H9 (cell line): Measurements from ENCODE around the gene ILDR1. TPM values are rescaled to one million over a fixed set of nuclear protein-coding genes. Genes with fewer than 3 reads are reported as not detected.

ENCODE experiments used
- DNase-seq: peaks from one replicate; pipeline ENCODE4 v3.0.0-alpha.2; 2017
- H2AFZ ChIP-seq: one replicate; pipeline ENCODE4 v1.6.1; 2013; ENCODE audit warnings: mild to moderate bottlenecking, low read length, control low read depth, moderate library complexity
- H2AK5ac ChIP-seq: 2 replicates; pipeline ENCODE4 v1.6.1; 2013; ENCODE audit warnings: low read length, control low read depth, mixed read lengths; ENCODE audit not compliant: insufficient read length
- H2BK120ac ChIP-seq: one replicate; pipeline ENCODE4 v1.6.1; 2013; ENCODE audit warnings: low read depth, mild to moderate bottlenecking, low read length, control low read depth, inconsistent platforms; ENCODE audit not compliant: poor library complexity, severe bottlenecking
- H2BK12ac ChIP-seq: 2 replicates; pipeline ENCODE4 v1.6.1; 2013; ENCODE audit warnings: low read length, control low read depth, mixed read lengths, low read depth; ENCODE audit not compliant: insufficient read length
- H2BK15ac ChIP-seq: 2 replicates; pipeline ENCODE4 v1.6.1; 2013; ENCODE audit warnings: low read depth, low read length, control low read depth
- H2BK20ac ChIP-seq: one replicate; pipeline ENCODE4 v1.6.1; 2013; ENCODE audit warnings: low read depth, mild to moderate bottlenecking, low read length, control low read depth, inconsistent platforms; ENCODE audit not compliant: poor library complexity, severe bottlenecking
- H2BK5ac ChIP-seq: 2 replicates; pipeline ENCODE4 v1.6.1; 2013; ENCODE audit warnings: low read length, control low read depth, mixed read lengths; ENCODE audit not compliant: insufficient read length
- H3K14ac ChIP-seq: 2 replicates; pipeline ENCODE4 v1.6.1; 2013; ENCODE audit warnings: low read length, control low read depth; ENCODE audit not compliant: insufficient read depth
- H3K18ac ChIP-seq: 2 replicates; pipeline ENCODE4 v1.6.1; 2013; ENCODE audit warnings: low read depth, mild to moderate bottlenecking, mixed read lengths, low read length, control low read depth; ENCODE audit not compliant: insufficient read length
- H3K23ac ChIP-seq: 2 replicates; pipeline ENCODE4 v1.6.1; 2013; ENCODE audit warnings: low read length, control low read depth, mixed read lengths, low read depth; ENCODE audit not compliant: insufficient read length
- H3K23me2 ChIP-seq: 2 replicates; pipeline ENCODE4 v1.6.1; 2013; ENCODE audit warnings: low read depth, mild to moderate bottlenecking, mixed read lengths, low read length, control low read depth; ENCODE audit not compliant: insufficient read length, poor library complexity, severe bottlenecking
- H3K27ac ChIP-seq: 2 replicates; pipeline ENCODE4 v1.5.1; 2013; ENCODE audit warnings: low read length, control low read depth, mixed read lengths, low read depth; ENCODE audit not compliant: insufficient read length
- H3K27me3 ChIP-seq: 2 replicates; pipeline ENCODE4 v1.6.1; 2013; ENCODE audit warnings: low read length, control low read depth, inconsistent platforms; ENCODE audit not compliant: insufficient read depth
- H3K4ac ChIP-seq: 2 replicates; pipeline ENCODE4 v1.6.1; 2013; ENCODE audit warnings: low read depth, mild to moderate bottlenecking, control low read depth, inconsistent platforms, low read length, moderate library complexity
- H3K4me1 ChIP-seq: 2 replicates; pipeline ENCODE4 v1.6.1; 2013; ENCODE audit warnings: low read length, control low read depth, inconsistent platforms; ENCODE audit not compliant: insufficient read depth
- H3K4me2 ChIP-seq: 2 replicates; pipeline ENCODE4 v1.6.1; 2013; ENCODE audit warnings: low read length, control low read depth, mixed read lengths; ENCODE audit not compliant: insufficient read length, insufficient read depth
- H3K56ac ChIP-seq: 2 replicates; pipeline ENCODE4 v1.6.1; 2013; ENCODE audit warnings: low read depth, mild to moderate bottlenecking, mixed read lengths, low read length, control low read depth; ENCODE audit not compliant: insufficient read length
- H3K79me1 ChIP-seq: 2 replicates; pipeline ENCODE4 v1.6.1; 2013; ENCODE audit warnings: low read depth, mild to moderate bottlenecking, moderate library complexity, low read length, control low read depth, inconsistent platforms; ENCODE audit not compliant: insufficient read depth, poor library complexity, severe bottlenecking
- H3K79me2 ChIP-seq: 2 replicates; pipeline ENCODE4 v1.6.1; 2013; ENCODE audit warnings: low read length, control low read depth, inconsistent platforms; ENCODE audit not compliant: insufficient read depth
- H3K9ac ChIP-seq: 2 replicates; pipeline ENCODE4 v1.6.1; 2013; ENCODE audit warnings: low read length, control low read depth, mixed read lengths; ENCODE audit not compliant: insufficient read length; ENCODE audit errors: extremely low read depth
- H3K9me3 ChIP-seq: one replicate; pipeline ENCODE4 v1.6.1; 2013; ENCODE audit warnings: low read depth, low read length, inconsistent platforms; ENCODE audit not compliant: control insufficient read depth
- H3T11ph ChIP-seq: one replicate; pipeline ENCODE4 v1.6.1; 2013; ENCODE audit warnings: mild to moderate bottlenecking, low read length, control low read depth, inconsistent platforms
- H4K20me1 ChIP-seq: one replicate; pipeline ENCODE4 v1.6.1; 2013; ENCODE audit not compliant: control insufficient read depth, insufficient read length, insufficient read depth
- H4K5ac ChIP-seq: 2 replicates; pipeline ENCODE4 v1.6.1; 2013; ENCODE audit warnings: low read depth, mild to moderate bottlenecking, mixed read lengths, low read length, control low read depth; ENCODE audit not compliant: insufficient read length
- H4K8ac ChIP-seq: replicated peaks from 2 replicates; pipeline ENCODE4 v1.6.1; 2013; ENCODE audit warnings: low read length, control low read depth, mixed read lengths, low read depth; ENCODE audit not compliant: insufficient read length
- H4K91ac ChIP-seq: 2 replicates; pipeline ENCODE4 v1.6.1; 2013; ENCODE audit warnings: low read depth, mild to moderate bottlenecking, moderate library complexity, mixed read lengths, low read length, control low read depth; ENCODE audit not compliant: insufficient read length
- H3K27ac Mint-ChIP-seq, 3 experiments: 2 replicates in 2 of 3; 3 replicates in 1 of 3; pipeline ENCODE4 v1.8.0; 2020 to 2021; ENCODE audit warnings: mixed read lengths in 3 of 3, mild to moderate bottlenecking in 1 of 3, moderate library complexity in 1 of 3
- H3K27me3 Mint-ChIP-seq: 2 replicates; pipeline ENCODE4 v1.8.0; 2021; ENCODE audit warnings: low read depth, mild to moderate bottlenecking, moderate library complexity, mixed read lengths
- H3K36me3 Mint-ChIP-seq, 3 experiments: 2 replicates in 2 of 3; 3 replicates in 1 of 3; pipeline ENCODE4 v1.8.0; 2020 to 2021; ENCODE audit warnings: low read depth in 3 of 3, mixed read lengths in 3 of 3; ENCODE audit not compliant: insufficient read depth in 1 of 3
- H3K4me1 Mint-ChIP-seq, 2 experiments: 2 replicates each; pipeline ENCODE4 v1.8.0; 2020; ENCODE audit warnings: mixed read lengths in 2 of 2
- H3K4me3 Mint-ChIP-seq, 2 experiments: 2 replicates in 1 of 2; 3 replicates in 1 of 2; pipeline ENCODE4 v1.8.0; 2020 to 2021; ENCODE audit warnings: mild to moderate bottlenecking in 2 of 2, mixed read lengths in 2 of 2, moderate library complexity in 1 of 2
- H3K9me3 Mint-ChIP-seq, 2 experiments: 2 replicates in 1 of 2; 3 replicates in 1 of 2; pipeline ENCODE4 v1.8.0; 2020; ENCODE audit warnings: mild to moderate bottlenecking in 2 of 2, mixed read lengths in 2 of 2, moderate library complexity in 1 of 2
- CTCF ChIP-seq: fragments of 200-600 bp; sonication (generic); conservative IDR thresholded peaks from 3 replicates; pipeline ENCODE4 v1.8.0; 2021; ENCODE audit warnings: antibody characterized with exemption, mild to moderate bottlenecking
- WGBS: extraction: QIAGEN DNeasy Blood & Tissue Kit; methylation state at CpG from one replicate; pipeline ENCODE4 v1.1.7; 2013; ENCODE audit warnings: missing lambda C conversion rate, low lambda C conversion rate, mixed read lengths; ENCODE audit not compliant: insufficient read length; ENCODE audit errors: extremely low coverage; 5-methylcytosine and 5-hydroxymethylcytosine counted together
- total RNA-seq: library from RNA; stranded (reverse); gene quantifications from 2 replicates; pipeline ENCODE4 v1.2.1, GENCODE V29; 2021

The ILDR1 gene
- total RNA-seq, 1 experiment from 2014 or later: 0.68 TPM

DNA sequence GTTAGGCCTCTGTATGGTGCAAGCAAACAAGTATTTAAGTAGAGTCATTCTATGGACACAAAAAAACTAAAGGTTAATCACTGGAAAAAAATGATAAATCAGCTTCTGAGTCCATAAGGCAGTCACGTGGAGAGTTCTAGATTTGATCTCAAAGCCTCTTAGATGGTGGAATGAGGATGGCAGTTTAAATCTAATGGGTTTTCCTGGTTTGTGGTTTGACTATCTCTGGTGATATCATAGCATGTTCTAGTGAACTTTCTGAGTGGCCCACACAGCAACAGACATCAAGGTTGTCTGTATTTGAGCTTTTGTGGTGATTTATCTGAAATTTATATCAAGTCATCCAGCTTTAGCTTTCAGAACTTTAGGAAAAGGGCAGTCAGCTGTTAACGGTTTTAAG is 52.4 kb downstream of the ILDR1 start:
- no peak overlapping the region for H4K8ac ChIP-seq
- no peak overlapping the region for H2AFZ ChIP-seq
- no peak overlapping the region for H3K4ac ChIP-seq
- no peaks in the 10 kb centered on the region for H3K27me3 ChIP-seq
- H2BK12ac ChIP-seq: no peak overlapping the region
- DNase-seq: no peak
- H2AK5ac ChIP-seq: no peak overlapping the region
- no peak overlapping the region for H3K14ac ChIP-seq
- no peaks in the 10 kb centered on the region for H3K27me3 Mint-ChIP-seq
- no peaks in the 10 kb centered on the region for H3K23me2 ChIP-seq
- H3K79me1 ChIP-seq: no peaks in the 10 kb centered on the region
- peaks cover 6 to 9% of the 10 kb centered on the region in 2 experiments; a peak in 2 of 4 replicates for H3K4me1 Mint-ChIP-seq
- no peak overlapping the region for H3K4me2 ChIP-seq
- no peak overlapping the region for H2BK120ac ChIP-seq
- H4K20me1 ChIP-seq: no peaks in the 10 kb centered on the region
- H2BK15ac ChIP-seq: no peak overlapping the region
- no peak overlapping the region for H2BK5ac ChIP-seq
- TF ChIP-seq CTCF: no peak
- H3T11ph ChIP-seq: no peak overlapping the region
- H2BK20ac ChIP-seq: no peak overlapping the region
- H3K4me3 Mint-ChIP-seq: no peak overlapping the region
- H3K18ac ChIP-seq: no peak overlapping the region
- no peak overlapping the region for H3K9ac ChIP-seq
- peaks cover 8 to 16% of the 10 kb centered on the region in 2 experiments for H3K9me3 Mint-ChIP-seq
- no peak overlapping the region for H4K91ac ChIP-seq
- H3K36me3 Mint-ChIP-seq: peaks cover 2 to 7% (median 6%) of the 10 kb centered on the region in 3 experiments; a peak in 6 of 7 replicates
- no peaks in the 10 kb centered on the region for H3K79me2 ChIP-seq
- H4K5ac ChIP-seq: no peak overlapping the region
- H3K4me1 ChIP-seq: no peaks in the 10 kb centered on the region
- H3K23ac ChIP-seq: no peak overlapping the region
- no peak overlapping the region for H3K27ac ChIP-seq
- H3K56ac ChIP-seq: no peak overlapping the region
- H3K27ac Mint-ChIP-seq: no peak overlapping the region
- WGBS: no CpG with 5 or more reads among the region's 2 CpGs
- peaks cover 5% of the 10 kb centered on the region for H3K9me3 ChIP-seq
